HEK293 (cell line): Measurements from ENCODE around the gene KATNAL2.

Experiments
- EGR2 ChIP-seq: fragments of 450-650 bp; formaldehyde crosslinking; IDR thresholded peaks from 2 replicates; pipeline ENCODE4 v1.5.1; 2016; ENCODE audit warnings: low read depth, missing biosample characterization, missing genetic modification characterization
- FEZF1 ChIP-seq: fragments of 450-650 bp; formaldehyde crosslinking; IDR thresholded peaks from 2 replicates; pipeline ENCODE4 v1.5.1; 2016; ENCODE audit warnings: missing biosample characterization, missing genetic modification characterization
- MYNN ChIP-seq: fragments of 450-650 bp; formaldehyde crosslinking; IDR thresholded peaks from 2 replicates; pipeline ENCODE4 v1.5.1; 2016; ENCODE audit warnings: missing biosample characterization, missing genetic modification characterization, borderline replicate concordance
- SALL2 ChIP-seq: fragments of 450-650 bp; formaldehyde crosslinking; IDR thresholded peaks from 2 replicates; pipeline ENCODE4 v1.5.0; 2017; ENCODE audit warnings: missing biosample characterization, mild to moderate bottlenecking, missing genetic modification characterization, borderline replicate concordance
- SCRT1 ChIP-seq: fragments of 450-650 bp; formaldehyde crosslinking; IDR thresholded peaks from 2 replicates; pipeline ENCODE4 v1.5.1; 2016; ENCODE audit warnings: missing biosample characterization, missing genetic modification characterization, borderline replicate concordance
- ZBTB49 ChIP-seq: fragments of 450-650 bp; formaldehyde crosslinking; IDR thresholded peaks from 2 replicates; pipeline ENCODE4 v1.5.1; 2016; ENCODE audit warnings: missing biosample characterization, missing genetic modification characterization, low read depth
- ZFP69B ChIP-seq: fragments of 450-650 bp; formaldehyde crosslinking; IDR thresholded peaks from 2 replicates; pipeline ENCODE4 v1.5.1; 2016; ENCODE audit warnings: missing biosample characterization, missing genetic modification characterization
- ZNF155 ChIP-seq: fragments of 450-650 bp; formaldehyde crosslinking; IDR thresholded peaks from 2 replicates; pipeline ENCODE4 v1.5.1; 2016; ENCODE audit warnings: missing biosample characterization, missing genetic modification characterization
- ZNF169 ChIP-seq: fragments of 450-650 bp; formaldehyde crosslinking; IDR thresholded peaks from 2 replicates; pipeline ENCODE4 v1.5.1; 2016; ENCODE audit warnings: missing biosample characterization, missing genetic modification characterization
- ZNF174 ChIP-seq: fragments of 450-650 bp; formaldehyde crosslinking; IDR thresholded peaks from 2 replicates; pipeline ENCODE4 v1.5.0; 2017; ENCODE audit warnings: missing biosample characterization, mild to moderate bottlenecking, missing genetic modification characterization
- ZNF175 ChIP-seq: fragments of 450-650 bp; formaldehyde crosslinking; IDR thresholded peaks from 2 replicates; pipeline ENCODE4 v1.5.1; 2016; ENCODE audit warnings: missing biosample characterization, missing genetic modification characterization
- ZNF184 ChIP-seq: fragments of 450-650 bp; IDR thresholded peaks from 2 replicates; pipeline ENCODE4 v1.5.1; 2018; ENCODE audit warnings: missing biosample characterization, mild to moderate bottlenecking, missing genetic modification characterization
- ZNF211 ChIP-seq: fragments of 450-650 bp; formaldehyde crosslinking; IDR thresholded peaks from 2 replicates; pipeline ENCODE4 v1.5.1; 2016; ENCODE audit warnings: low read depth, missing biosample characterization, missing genetic modification characterization
- ZNF221 ChIP-seq: fragments of 450-650 bp; formaldehyde crosslinking; IDR thresholded peaks from 2 replicates; pipeline ENCODE4 v1.5.1; 2017; ENCODE audit warnings: missing biosample characterization, missing genetic modification characterization, borderline replicate concordance
- ZNF248 ChIP-seq: fragments of 450-650 bp; formaldehyde crosslinking; IDR thresholded peaks from 2 replicates; pipeline ENCODE4 v1.5.1; 2017; ENCODE audit warnings: missing biosample characterization, missing genetic modification characterization
- ZNF311 ChIP-seq: fragments of 450-650 bp; formaldehyde crosslinking; IDR thresholded peaks from 2 replicates; pipeline ENCODE4 v1.5.1; 2017; ENCODE audit warnings: missing biosample characterization, missing genetic modification characterization, borderline replicate concordance
- ZNF324 ChIP-seq: fragments of 450-650 bp; formaldehyde crosslinking; IDR thresholded peaks from 2 replicates; pipeline ENCODE4 v1.5.1; 2016; ENCODE audit warnings: missing biosample characterization, missing genetic modification characterization
- ZNF335 ChIP-seq: fragments of 450-650 bp; formaldehyde crosslinking; conservative IDR thresholded peaks from 2 replicates; pipeline ENCODE4 v1.5.1; 2016; ENCODE audit warnings: missing biosample characterization, missing genetic modification characterization
- ZNF354C ChIP-seq: fragments of 450-650 bp; formaldehyde crosslinking; IDR thresholded peaks from 2 replicates; pipeline ENCODE4 v1.5.1; 2016; ENCODE audit warnings: missing biosample characterization, missing genetic modification characterization, low read depth, borderline replicate concordance
- ZNF37A ChIP-seq: fragments of 450-650 bp; IDR thresholded peaks from 2 replicates; pipeline ENCODE4 v1.5.1; 2018; ENCODE audit warnings: missing biosample characterization, missing genetic modification characterization
- ZNF404 ChIP-seq: fragments of 450-650 bp; formaldehyde crosslinking; IDR thresholded peaks from 2 replicates; pipeline ENCODE4 v1.5.1; 2017; ENCODE audit warnings: missing biosample characterization, missing genetic modification characterization
- ZNF416 ChIP-seq: fragments of 450-650 bp; formaldehyde crosslinking; IDR thresholded peaks from 2 replicates; pipeline ENCODE4 v1.5.1; 2016; ENCODE audit warnings: missing biosample characterization, missing genetic modification characterization
- ZNF473 ChIP-seq: fragments of 450-650 bp; formaldehyde crosslinking; IDR thresholded peaks from 2 replicates; pipeline ENCODE4 v1.5.1; 2017; ENCODE audit warnings: missing biosample characterization, missing genetic modification characterization
- ZNF555 ChIP-seq: fragments of 450-650 bp; formaldehyde crosslinking; conservative IDR thresholded peaks from 2 replicates; pipeline ENCODE4 v1.5.1; 2017; ENCODE audit warnings: missing biosample characterization, mild to moderate bottlenecking, missing genetic modification characterization, inconsistent platforms
- ZNF677 ChIP-seq: fragments of 450-650 bp; IDR thresholded peaks from 2 replicates; pipeline ENCODE4 v1.5.0; 2018; ENCODE audit warnings: missing biosample characterization, mild to moderate bottlenecking, missing genetic modification characterization, moderate library complexity
- ZNF707 ChIP-seq: fragments of 450-650 bp; formaldehyde crosslinking; IDR thresholded peaks from 2 replicates; pipeline ENCODE4 v1.5.1; 2016; ENCODE audit warnings: missing biosample characterization, missing genetic modification characterization
- ZNF777 ChIP-seq: fragments of 450-650 bp; formaldehyde crosslinking; IDR thresholded peaks from 2 replicates; pipeline ENCODE4 v1.5.1; 2017; ENCODE audit warnings: missing biosample characterization, missing genetic modification characterization, borderline replicate concordance
- ZNF837 ChIP-seq: fragments of 450-650 bp; formaldehyde crosslinking; IDR thresholded peaks from 2 replicates; pipeline ENCODE4 v1.5.1; 2016; ENCODE audit warnings: missing biosample characterization, missing genetic modification characterization
- TF ChIP-seq, protein P1 (sequence below): fragments of 450-650 bp; formaldehyde crosslinking; IDR thresholded peaks from 2 replicates; pipeline ENCODE4 v1.5.1; 2016; ENCODE audit warnings: missing biosample characterization, missing genetic modification characterization
- TF ChIP-seq, protein P2 (sequence below): fragments of 450-650 bp; formaldehyde crosslinking; IDR thresholded peaks from 2 replicates; pipeline ENCODE4 v1.5.1; 2016; ENCODE audit warnings: missing biosample characterization, missing genetic modification characterization
- TF ChIP-seq, protein P3 (sequence below): fragments of 450-650 bp; formaldehyde crosslinking; IDR thresholded peaks from 2 replicates; pipeline ENCODE4 v1.5.1; 2016; ENCODE audit warnings: missing biosample characterization, missing genetic modification characterization, borderline replicate concordance

Gene KATNAL2

GRCh38 chr18:47150029-47150823, 232.8 kb downstream of the KATNAL2 start, which contains the start of gene HDHD2 (continued):
- no peak for TF ChIP-seq ZBTB49 (tag by site-specific recombination)
- peak; percentile 71; the same call in 1 of the 2 replicates for TF ChIP-seq ZNF777 (tag by site-specific recombination)
- TF ChIP-seq ZNF404 (tag by site-specific recombination) = no peak
- no peak for TF ChIP-seq ZFP69B (tag by site-specific recombination)
- TF ChIP-seq SALL2 (tag by site-specific recombination) = no peak
- TF ChIP-seq ZNF677 (tag by site-specific recombination) = no peak
- TF ChIP-seq ZNF555 (tag by site-specific recombination) = no peak
- no peak for TF ChIP-seq FEZF1 (tag by site-specific recombination)
- TF ChIP-seq ZNF211 (tag by site-specific recombination) = no peak
- no peak for TF ChIP-seq ZNF311
- no peak for TF ChIP-seq ZNF184 (tag by site-specific recombination)
- TF ChIP-seq ZNF155 = no peak
- TF ChIP-seq, protein P1, sequence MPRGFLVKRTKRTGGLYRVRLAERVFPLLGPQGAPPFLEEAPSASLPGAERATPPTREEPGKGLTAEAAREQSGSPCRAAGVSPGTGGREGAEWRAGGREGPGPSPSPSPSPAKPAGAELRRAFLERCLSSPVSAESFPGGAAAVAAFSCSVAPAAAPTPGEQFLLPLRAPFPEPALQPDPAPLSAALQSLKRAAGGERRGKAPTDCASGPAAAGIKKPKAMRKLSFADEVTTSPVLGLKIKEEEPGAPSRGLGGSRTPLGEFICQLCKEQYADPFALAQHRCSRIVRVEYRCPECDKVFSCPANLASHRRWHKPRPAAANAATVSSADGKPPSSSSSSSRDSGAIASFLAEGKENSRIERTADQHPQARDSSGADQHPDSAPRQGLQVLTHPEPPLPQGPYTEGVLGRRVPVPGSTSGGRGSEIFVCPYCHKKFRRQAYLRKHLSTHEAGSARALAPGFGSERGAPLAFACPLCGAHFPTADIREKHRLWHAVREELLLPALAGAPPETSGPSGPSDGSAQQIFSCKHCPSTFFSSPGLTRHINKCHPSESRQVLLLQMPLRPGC (tag by site-specific recombination) = 0 out of 2 replicates have a peak, but pooled peaks have one; percentile 11
- peak; percentile 98 for TF ChIP-seq ZNF335 (tag by site-specific recombination)
- TF ChIP-seq ZNF354C (tag by site-specific recombination) = no peak
- TF ChIP-seq, protein P2, sequence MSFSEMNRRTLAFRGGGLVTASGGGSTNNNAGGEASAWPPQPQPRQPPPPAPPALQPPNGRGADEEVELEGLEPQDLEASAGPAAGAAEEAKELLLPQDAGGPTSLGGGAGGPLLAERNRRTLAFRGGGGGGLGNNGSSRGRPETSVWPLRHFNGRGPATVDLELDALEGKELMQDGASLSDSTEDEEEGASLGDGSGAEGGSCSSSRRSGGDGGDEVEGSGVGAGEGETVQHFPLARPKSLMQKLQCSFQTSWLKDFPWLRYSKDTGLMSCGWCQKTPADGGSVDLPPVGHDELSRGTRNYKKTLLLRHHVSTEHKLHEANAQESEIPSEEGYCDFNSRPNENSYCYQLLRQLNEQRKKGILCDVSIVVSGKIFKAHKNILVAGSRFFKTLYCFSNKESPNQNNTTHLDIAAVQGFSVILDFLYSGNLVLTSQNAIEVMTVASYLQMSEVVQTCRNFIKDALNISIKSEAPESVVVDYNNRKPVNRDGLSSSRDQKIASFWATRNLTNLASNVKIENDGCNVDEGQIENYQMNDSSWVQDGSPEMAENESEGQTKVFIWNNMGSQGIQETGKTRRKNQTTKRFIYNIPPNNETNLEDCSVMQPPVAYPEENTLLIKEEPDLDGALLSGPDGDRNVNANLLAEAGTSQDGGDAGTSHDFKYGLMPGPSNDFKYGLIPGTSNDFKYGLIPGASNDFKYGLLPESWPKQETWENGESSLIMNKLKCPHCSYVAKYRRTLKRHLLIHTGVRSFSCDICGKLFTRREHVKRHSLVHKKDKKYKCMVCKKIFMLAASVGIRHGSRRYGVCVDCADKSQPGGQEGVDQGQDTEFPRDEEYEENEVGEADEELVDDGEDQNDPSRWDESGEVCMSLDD = no peak
- no peak for TF ChIP-seq ZNF175 (tag by site-specific recombination)
- TF ChIP-seq, protein P3, sequence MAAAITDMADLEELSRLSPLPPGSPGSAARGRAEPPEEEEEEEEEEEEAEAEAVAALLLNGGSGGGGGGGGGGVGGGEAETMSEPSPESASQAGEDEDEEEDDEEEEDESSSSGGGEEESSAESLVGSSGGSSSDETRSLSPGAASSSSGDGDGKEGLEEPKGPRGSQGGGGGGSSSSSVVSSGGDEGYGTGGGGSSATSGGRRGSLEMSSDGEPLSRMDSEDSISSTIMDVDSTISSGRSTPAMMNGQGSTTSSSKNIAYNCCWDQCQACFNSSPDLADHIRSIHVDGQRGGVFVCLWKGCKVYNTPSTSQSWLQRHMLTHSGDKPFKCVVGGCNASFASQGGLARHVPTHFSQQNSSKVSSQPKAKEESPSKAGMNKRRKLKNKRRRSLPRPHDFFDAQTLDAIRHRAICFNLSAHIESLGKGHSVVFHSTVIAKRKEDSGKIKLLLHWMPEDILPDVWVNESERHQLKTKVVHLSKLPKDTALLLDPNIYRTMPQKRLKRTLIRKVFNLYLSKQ (tag by site-specific recombination) = no peak
- no peak for TF ChIP-seq ZNF174
- no peak for TF ChIP-seq ZNF248
- no peak for TF ChIP-seq ZNF416 (tag by site-specific recombination)
- TF ChIP-seq ZNF37A = no peak
- TF ChIP-seq ZNF473 = no peak
- TF ChIP-seq ZNF837 = no peak
- no peak for TF ChIP-seq SCRT1 (tag by site-specific recombination)
- no peak for TF ChIP-seq MYNN (tag by site-specific recombination)
- no peak for TF ChIP-seq ZNF169 (tag by site-specific recombination)
- TF ChIP-seq EGR2 (tag by site-specific recombination) = no peak
- TF ChIP-seq ZNF221 (tag by site-specific recombination) = no peak
- TF ChIP-seq ZNF707 (tag by site-specific recombination) = no peak
- TF ChIP-seq ZNF324 = peak; percentile 61; the same call in 1 of the 2 replicates
